ENCODE measurements around the gene GNAO1. TPM values are rescaled to one million over a fixed set of nuclear protein-coding genes. Genes with fewer than 3 reads are reported as not detected.

Gene GNAO1
- total and polyA plus RNA-seq, 2 experiments from 2014 or later: 2.7 to 2.8 TPM

DNA sequence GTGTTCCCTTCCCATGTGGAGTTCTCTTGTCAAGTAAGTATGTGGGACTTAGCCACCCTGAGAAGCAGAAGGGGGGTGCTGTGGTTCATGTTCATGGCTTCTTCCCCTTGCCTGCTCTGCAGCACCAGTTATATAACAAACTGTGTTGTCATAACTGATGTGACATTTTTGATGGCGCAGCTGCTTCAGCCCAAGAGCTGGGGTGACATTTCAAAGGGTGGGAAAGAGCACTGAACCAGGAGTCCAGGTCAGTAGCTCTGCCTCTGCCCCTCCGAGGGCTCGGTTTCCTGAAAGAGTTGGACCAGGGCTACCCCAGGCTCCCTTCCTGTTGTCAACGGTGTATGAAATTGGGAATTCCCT, 7.4 kb downstream of the GNAO1 start:
- no peak for DNase-seq (ENCODE audit: low read depth in 1 of 2, low spot score in 1 of 2)
- Histone ChIP-seq H3K4me1 (ENCODE audit: low read depth) (no peaks in the 10 kb centered on the region), H3K4me3 (no peak overlapping the region), H3K27me3 (peaks cover 4% of the 10 kb centered on the region), H3K36me3 (no peaks in the 10 kb centered on the region), H3K27ac (no peak overlapping the region), H3K9me3 (ENCODE audit: low read depth) (no peaks in the 10 kb centered on the region)
- TF ChIP-seq, protein P1, sequence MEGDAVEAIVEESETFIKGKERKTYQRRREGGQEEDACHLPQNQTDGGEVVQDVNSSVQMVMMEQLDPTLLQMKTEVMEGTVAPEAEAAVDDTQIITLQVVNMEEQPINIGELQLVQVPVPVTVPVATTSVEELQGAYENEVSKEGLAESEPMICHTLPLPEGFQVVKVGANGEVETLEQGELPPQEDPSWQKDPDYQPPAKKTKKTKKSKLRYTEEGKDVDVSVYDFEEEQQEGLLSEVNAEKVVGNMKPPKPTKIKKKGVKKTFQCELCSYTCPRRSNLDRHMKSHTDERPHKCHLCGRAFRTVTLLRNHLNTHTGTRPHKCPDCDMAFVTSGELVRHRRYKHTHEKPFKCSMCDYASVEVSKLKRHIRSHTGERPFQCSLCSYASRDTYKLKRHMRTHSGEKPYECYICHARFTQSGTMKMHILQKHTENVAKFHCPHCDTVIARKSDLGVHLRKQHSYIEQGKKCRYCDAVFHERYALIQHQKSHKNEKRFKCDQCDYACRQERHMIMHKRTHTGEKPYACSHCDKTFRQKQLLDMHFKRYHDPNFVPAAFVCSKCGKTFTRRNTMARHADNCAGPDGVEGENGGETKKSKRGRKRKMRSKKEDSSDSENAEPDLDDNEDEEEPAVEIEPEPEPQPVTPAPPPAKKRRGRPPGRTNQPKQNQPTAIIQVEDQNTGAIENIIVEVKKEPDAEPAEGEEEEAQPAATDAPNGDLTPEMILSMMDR (IDR thresholded peaks at IDR 0.05; ENCODE audit: low read depth, low read length): no peak

DNA sequence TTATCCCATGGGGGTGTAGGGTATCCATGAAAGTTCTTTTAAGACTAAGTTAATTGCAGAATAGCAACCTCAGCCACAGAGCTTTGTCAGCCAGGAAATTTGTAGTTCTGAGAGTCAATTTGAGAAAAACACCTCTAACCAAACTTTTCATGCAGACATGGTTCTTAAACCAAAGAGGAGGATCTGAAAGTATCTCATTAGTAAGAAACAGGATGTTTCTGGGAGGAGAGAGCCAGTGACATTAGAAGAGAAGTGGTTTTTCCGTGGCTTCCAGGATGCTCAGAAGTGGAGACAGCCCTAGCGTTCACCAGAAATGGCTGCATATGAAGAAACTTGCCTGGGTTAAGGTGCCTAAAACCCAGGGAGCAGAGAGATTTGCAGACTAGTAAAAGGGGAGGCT, 7.9 kb downstream of the GNAO1 start:
- H3K4me1 ChIP-seq (ENCODE audit: low read depth): no peaks in the 10 kb centered on the region
- TF ChIP-seq, protein P1 (IDR thresholded peaks at IDR 0.05; ENCODE audit: low read depth, low read length): no peak
- H3K27ac ChIP-seq: no peak overlapping the region
- no peaks in the 10 kb centered on the region for H3K9me3 ChIP-seq (ENCODE audit: low read depth)
- no peak for DNase-seq (ENCODE audit: low read depth in 1 of 2, low spot score in 1 of 2)
- H3K4me3 ChIP-seq: no peak overlapping the region
- no peaks in the 10 kb centered on the region for H3K36me3 ChIP-seq
- peaks cover under 1% of the 10 kb centered on the region for H3K27me3 ChIP-seq

DNA sequence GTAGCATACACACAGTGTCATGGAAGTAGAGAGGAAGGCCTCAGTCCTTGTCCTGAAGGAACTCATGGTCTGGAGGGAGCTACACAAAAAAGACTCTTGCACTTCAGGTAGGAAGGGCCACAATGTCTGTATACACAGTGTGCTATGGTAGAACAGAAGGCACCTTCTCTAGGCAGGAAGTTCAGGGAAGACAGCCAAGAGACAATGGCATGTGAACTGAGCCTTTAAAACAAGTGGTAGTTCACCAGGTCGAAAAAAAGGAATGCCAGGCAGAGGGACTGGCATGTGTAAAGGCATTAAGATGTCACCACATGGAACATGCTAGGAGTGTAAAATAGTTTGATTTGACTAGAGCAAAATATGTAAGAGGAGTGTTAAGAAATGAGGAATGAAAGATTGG, 9.7 kb downstream of the GNAO1 start:
- no peaks in the 10 kb centered on the region for H3K4me1 ChIP-seq (ENCODE audit: low read depth)
- H3K4me3 ChIP-seq: no peak overlapping the region
- DNase-seq (ENCODE audit: low read depth in 1 of 2, low spot score in 1 of 2): no peak
- TF ChIP-seq, protein P1 (IDR thresholded peaks at IDR 0.05; ENCODE audit: low read depth, low read length): no peak
- H3K9me3 ChIP-seq (ENCODE audit: low read depth): no peaks in the 10 kb centered on the region
- H3K27ac ChIP-seq: no peak overlapping the region
- H3K27me3 ChIP-seq: no peaks in the 10 kb centered on the region
- no peaks in the 10 kb centered on the region for H3K36me3 ChIP-seq

DNA sequence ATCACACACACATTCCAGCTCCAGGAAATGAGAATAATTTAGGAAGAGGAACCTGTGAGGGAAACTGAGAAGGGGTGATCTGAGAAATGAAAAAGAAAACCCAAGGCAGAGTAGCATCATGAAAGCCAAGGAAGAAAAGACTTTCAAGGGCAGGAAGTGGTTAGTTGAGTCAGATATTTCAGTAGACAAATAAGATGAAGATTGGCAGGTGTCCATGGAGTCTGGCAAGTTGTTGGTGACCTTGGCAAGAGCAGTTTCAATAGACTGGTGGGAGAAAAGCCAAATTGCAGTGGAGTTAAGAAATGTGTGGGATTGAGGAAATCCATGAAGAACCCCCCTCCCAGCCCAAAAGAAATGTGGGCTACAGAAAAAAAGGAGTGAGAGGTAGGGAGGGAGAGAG, 10.7 kb downstream of the GNAO1 start:
- Histone ChIP-seq H3K27me3 (no peaks in the 10 kb centered on the region), H3K4me1 (ENCODE audit: low read depth) (no peaks in the 10 kb centered on the region), H3K9me3 (ENCODE audit: low read depth) (no peaks in the 10 kb centered on the region), H3K36me3 (no peaks in the 10 kb centered on the region), H3K27ac (no peak overlapping the region), H3K4me3 (no peak overlapping the region)
- TF ChIP-seq, protein P1 (IDR thresholded peaks at IDR 0.05; ENCODE audit: low read depth, low read length): no peak
- no peak for DNase-seq (ENCODE audit: low read depth in 1 of 2, low spot score in 1 of 2)

DNA sequence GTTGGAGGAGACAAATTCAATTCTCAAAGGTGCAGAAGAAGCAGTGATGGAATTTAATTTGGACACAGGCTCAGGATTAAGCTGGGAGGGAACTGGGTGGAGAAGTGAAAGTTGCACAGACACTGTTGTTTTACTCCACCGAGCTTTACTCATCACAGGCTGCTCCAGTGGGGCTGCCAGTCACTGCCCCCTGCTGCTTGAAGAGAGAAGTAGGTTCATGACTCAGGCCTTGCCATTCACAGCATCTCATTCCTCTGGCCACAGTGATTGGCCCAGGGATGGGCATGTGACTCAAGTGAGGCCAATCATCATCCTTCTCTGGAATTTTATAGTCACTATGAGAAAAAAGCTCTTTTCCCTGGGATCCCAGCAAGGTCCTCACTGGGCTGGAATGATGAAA, 11.8 kb downstream of the GNAO1 start:
- Histone ChIP-seq H3K9me3 (ENCODE audit: low read depth) (no peaks in the 10 kb centered on the region), H3K4me3 (no peak overlapping the region), H3K27me3 (no peaks in the 10 kb centered on the region), H3K4me1 (ENCODE audit: low read depth) (no peaks in the 10 kb centered on the region), H3K27ac (no peak overlapping the region), H3K36me3 (no peaks in the 10 kb centered on the region)
- DNase-seq (ENCODE audit: low read depth in 1 of 2, low spot score in 1 of 2): peak in 1 of 2 donors; percentile 9
- TF ChIP-seq, protein P1 (IDR thresholded peaks at IDR 0.05; ENCODE audit: low read depth, low read length): peak; percentile 14

DNA sequence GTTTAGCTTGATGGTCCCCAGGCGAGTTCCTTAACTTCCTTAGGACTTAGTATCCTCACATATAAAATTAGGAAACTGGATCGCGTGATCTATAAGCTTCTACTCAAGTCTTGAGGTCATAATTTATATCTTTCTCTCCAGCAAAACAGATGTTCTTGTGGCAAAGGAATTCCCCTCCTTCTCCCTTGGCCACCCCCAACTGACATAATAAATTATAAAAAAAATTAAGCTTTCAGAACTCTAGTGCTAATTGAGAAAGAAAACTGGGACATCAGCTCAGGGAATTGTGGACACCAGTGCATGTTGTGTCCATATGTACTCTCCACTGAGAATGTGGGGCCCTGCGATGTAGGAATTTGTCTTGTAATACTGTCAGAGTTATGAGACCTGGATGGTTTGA, 13.5 kb downstream of the GNAO1 start:
- Histone ChIP-seq H3K4me3 (no peak overlapping the region), H3K27me3 (no peaks in the 10 kb centered on the region), H3K36me3 (no peaks in the 10 kb centered on the region), H3K9me3 (ENCODE audit: low read depth) (no peaks in the 10 kb centered on the region), H3K27ac (no peak overlapping the region), H3K4me1 (ENCODE audit: low read depth) (no peaks in the 10 kb centered on the region)
- TF ChIP-seq, protein P1 (IDR thresholded peaks at IDR 0.05; ENCODE audit: low read depth, low read length): no peak
- no peak for DNase-seq (ENCODE audit: low read depth in 1 of 2, low spot score in 1 of 2)

All from cardiac muscle cell (in vitro differentiated cells and primary cell).